Measurements from ENCODE around the gene ETV3. TPM values are rescaled to one million over a fixed set of nuclear protein-coding genes. Genes with fewer than 3 reads are reported as not detected.

The ETV3 gene
- total RNA-seq, 1 donor from 2014 or later: 9.6 TPM

GRCh38 chr1:157119008-157119407, 19.2 kb downstream of the ETV3 start:
- DNase-seq (ENCODE audit: low spot score in 2 of 2): peak in 1 of 2 donors; percentile 33
- Histone ChIP-seq H3K9me3 (no peaks in the 10 kb centered on the region), H3K36me3 (peaks cover 15% of the 10 kb centered on the region in 2 donors), H3K4me1 (no peaks in the 10 kb centered on the region), H3K27me3 (no peaks in the 10 kb centered on the region), H3K4me3 (no peak overlapping the region), H3K27ac (no peak overlapping the region)
- TF ChIP-seq CTCF (IDR thresholded peaks at IDR 0.05): no peak
- intact Hi-C loops (cut with DNase I): no loop called here

- H3K36me3 ChIP-seq: peaks cover 2% of the 10 kb centered on the region in 2 donors
- DNase-seq (ENCODE audit: low spot score in 2 of 2): peak in 1 of 2 donors; percentile 39
- H3K9me3 ChIP-seq: no peaks in the 10 kb centered on the region
- no peaks in the 10 kb centered on the region for H3K4me1 ChIP-seq
- no peak for TF ChIP-seq CTCF (IDR thresholded peaks at IDR 0.05)
- H3K27me3 ChIP-seq: no peaks in the 10 kb centered on the region
- no peak overlapping the region for H3K4me3 ChIP-seq
- intact Hi-C loops (cut with DNase I): no loop called here
- H3K27ac ChIP-seq: no peak overlapping the region
Measured at GRCh38 chr1:157117527-157118057, 20.6 kb downstream of the ETV3 start.

- no peaks in the 10 kb centered on the region for H3K9me3 ChIP-seq
- no peak for TF ChIP-seq CTCF (IDR thresholded peaks at IDR 0.05)
Measured at GRCh38 chr1:157116737-157117103, 21.5 kb downstream of the ETV3 start.

GRCh38 chr1:157115851-157116736, 22.1 kb downstream of the ETV3 start:
- Histone ChIP-seq H3K9me3 (no peaks in the 10 kb centered on the region), H3K4me1 (no peaks in the 10 kb centered on the region), H3K4me3 (no peak overlapping the region), H3K36me3 (no peaks in the 10 kb centered on the region), H3K27me3 (no peaks in the 10 kb centered on the region), H3K27ac (no peak overlapping the region)
- no peak for TF ChIP-seq CTCF (IDR thresholded peaks at IDR 0.05)
- intact Hi-C loops (cut with DNase I): no loop called here
- no peak for DNase-seq (ENCODE audit: low spot score in 2 of 2)

More at GRCh38 chr1:157116737-157117103, 21.5 kb downstream of the ETV3 start:
- Histone ChIP-seq H3K4me1 (no peaks in the 10 kb centered on the region), H3K27ac (no peak overlapping the region), H3K27me3 (no peaks in the 10 kb centered on the region), H3K4me3 (no peak overlapping the region), H3K36me3 (no peaks in the 10 kb centered on the region)
- intact Hi-C loops (cut with DNase I): no loop called here
- peak in 1 of 2 donors; percentile 27 for DNase-seq (ENCODE audit: low spot score in 2 of 2)

- DNase-seq (ENCODE audit: low spot score in 2 of 2): peak in 1 of 2 donors; percentile 43
Measured at GRCh38 chr1:157115429-157115838, 22.8 kb downstream of the ETV3 start.

More at GRCh38 chr1:157115429-157115838, 22.8 kb downstream of the ETV3 start:
- Histone ChIP-seq H3K4me3 (no peak overlapping the region), H3K27ac (no peak overlapping the region), H3K4me1 (no peaks in the 10 kb centered on the region), H3K36me3 (no peaks in the 10 kb centered on the region), H3K27me3 (no peaks in the 10 kb centered on the region), H3K9me3 (no peaks in the 10 kb centered on the region)
- intact Hi-C loops (cut with DNase I): no loop called here
- no peak for TF ChIP-seq CTCF (IDR thresholded peaks at IDR 0.05)

Measured in ascending aorta (tissue), 2 donors.